HUES64 (cell line): ENCODE data around the gene CMC2.

ENCODE experiments used
- H3K27ac ChIP-seq: 2 replicates; pipeline ENCODE4 v1.7.0; 2013; ENCODE audit warnings: low read depth, low read length, inconsistent platforms
- H3K27me3 ChIP-seq: 2 replicates; pipeline ENCODE4 v1.6.1; 2013; ENCODE audit warnings: mild to moderate bottlenecking, low read length; ENCODE audit not compliant: insufficient read depth
- H3K36me3 ChIP-seq: 2 replicates; pipeline ENCODE4 v1.6.1; 2013; ENCODE audit warnings: mild to moderate bottlenecking, low read length; ENCODE audit not compliant: insufficient read depth
- H3K4me1 ChIP-seq: 2 replicates; pipeline ENCODE4 v1.6.1; 2013; ENCODE audit warnings: mild to moderate bottlenecking, low read length, moderate library complexity; ENCODE audit not compliant: insufficient read depth
- H3K4me3 ChIP-seq: 2 replicates; pipeline ENCODE4 v1.5.1; 2013; ENCODE audit warnings: mild to moderate bottlenecking, low read length, moderate library complexity
- H3K9ac ChIP-seq: 2 replicates; pipeline ENCODE4 v1.6.1; 2013; ENCODE audit warnings: mild to moderate bottlenecking, low read depth, low read length
- H3K9me3 ChIP-seq: 2 replicates; pipeline ENCODE4 v1.6.1; 2013; ENCODE audit warnings: low read depth, low read length; ENCODE audit not compliant: insufficient read depth
- WGBS: fragments of 150-250, 120-280 bp; methylation state at CpG from one replicate; pipeline ENCODE4 v1.1.7; 2013; ENCODE audit warnings: missing lambda C conversion rate; 5-methylcytosine and 5-hydroxymethylcytosine counted together

CMC2 gene

GRCh38 chr16:80990577-80990976 lies 16.1 kb downstream of the CMC2 start:
- H3K4me1 ChIP-seq, result peaks cover 34% of the 10 kb centered on the region
- H3K36me3 ChIP-seq, result no peaks in the 10 kb centered on the region; the same call in 1 of the 2 replicates
- no peaks in the 10 kb centered on the region for H3K9me3 ChIP-seq
- 86% methylated on average over 3 of the region's 3 CpGs for WGBS
- H3K4me3 ChIP-seq, result no peak overlapping the region
- H3K27me3 ChIP-seq, result 0 out of 2 replicates have a peak, but pooled peaks cover 3% of the 10 kb centered on the region
- no peak overlapping the region for H3K27ac ChIP-seq
- H3K9ac ChIP-seq, result no peak overlapping the region

GRCh38 chr16:80989801-80990200 lies 16.9 kb downstream of the CMC2 start:
- Histone ChIP-seq H3K9ac (no peak overlapping the region), H3K36me3 (no peaks in the 10 kb centered on the region), H3K27me3 (0 out of 2 replicates have a peak, but pooled peaks cover 3% of the 10 kb centered on the region), H3K4me1 (peaks cover 37% of the 10 kb centered on the region), H3K27ac (no peak overlapping the region), H3K9me3 (no peaks in the 10 kb centered on the region), H3K4me3 (no peak overlapping the region)
- WGBS, result 98% methylated on average over 1 of the region's 2 CpGs

- Histone ChIP-seq H3K27me3 (0 out of 2 replicates have a peak, but pooled peaks cover 3% of the 10 kb centered on the region), H3K9me3 (no peaks in the 10 kb centered on the region), H3K9ac (no peak overlapping the region), H3K4me3 (no peak overlapping the region), H3K4me1 (peaks cover 36% of the 10 kb centered on the region), H3K36me3 (no peaks in the 10 kb centered on the region), H3K27ac (no peak overlapping the region)
- WGBS, result 73% methylated on average over 7 of the region's 7 CpGs
Measured at GRCh38 chr16:80988756-80989155, 17.9 kb downstream of the CMC2 start.

DNA sequence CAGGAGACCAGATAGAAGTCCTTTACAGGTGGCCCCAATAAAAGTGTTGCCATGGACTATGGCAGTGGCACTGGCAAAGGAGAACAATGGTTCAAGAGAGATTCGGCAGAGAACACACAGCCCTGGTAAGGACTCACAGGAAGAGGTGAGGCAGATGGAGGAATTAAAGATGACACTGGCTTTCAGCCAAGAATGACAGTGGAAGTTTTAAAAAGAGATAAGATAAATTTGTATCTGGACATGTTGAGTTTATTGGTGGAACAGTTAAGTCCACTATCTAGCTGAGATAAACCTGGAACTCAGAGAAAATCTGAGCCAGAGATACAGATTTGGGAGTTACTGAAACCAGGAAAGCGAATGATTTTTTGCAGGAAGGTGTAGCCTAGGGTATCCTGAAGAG lies 20.1 kb downstream of the CMC2 start:
- Histone ChIP-seq H3K27me3 (0 out of 2 replicates have a peak, but pooled peaks cover 3% of the 10 kb centered on the region), H3K4me3 (no peak overlapping the region), H3K4me1 (peaks cover 31% of the 10 kb centered on the region), H3K9me3 (no peaks in the 10 kb centered on the region), H3K9ac (no peak overlapping the region), H3K36me3 (no peaks in the 10 kb centered on the region), H3K27ac (no peak overlapping the region)
- WGBS, result 77% methylated on average over 2 of the region's 2 CpGs

DNA sequence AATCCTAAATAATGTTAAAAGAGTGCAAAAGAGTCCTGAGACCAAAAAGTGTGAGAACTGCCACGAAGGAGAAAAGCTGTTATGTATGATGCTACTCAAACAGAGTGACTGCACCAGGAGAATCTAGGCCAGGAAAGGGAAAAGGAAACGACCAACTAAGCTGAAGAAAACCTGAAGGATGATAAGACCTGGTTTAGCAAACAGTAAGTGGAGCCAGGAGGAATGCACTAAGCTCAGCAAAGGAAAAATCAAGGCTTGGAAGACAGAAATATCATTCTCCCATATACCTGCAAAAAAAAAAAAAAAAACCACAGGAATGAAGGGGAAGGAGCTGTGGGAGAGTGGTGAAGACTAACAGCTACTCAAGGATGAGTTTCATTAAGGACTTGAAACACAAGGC lies 21.1 kb downstream of the CMC2 start:
- Histone ChIP-seq H3K27ac (no peak overlapping the region), H3K27me3 (0 out of 2 replicates have a peak, but pooled peaks cover 3% of the 10 kb centered on the region), H3K4me3 (no peak overlapping the region), H3K36me3 (peaks cover 7% of the 10 kb centered on the region; the same call in 1 of the 2 replicates), H3K4me1 (peaks cover 31% of the 10 kb centered on the region), H3K9me3 (no peaks in the 10 kb centered on the region), H3K9ac (no peak overlapping the region)
- WGBS, result 65% methylated on average over 2 of the region's 2 CpGs

- WGBS, result 94% methylated on average over 6 of the region's 6 CpGs
- Histone ChIP-seq H3K9me3 (no peaks in the 10 kb centered on the region), H3K4me3 (no peak overlapping the region), H3K9ac (no peak overlapping the region), H3K27me3 (0 out of 2 replicates have a peak, but pooled peaks cover 3% of the 10 kb centered on the region), H3K27ac (no peak overlapping the region), H3K36me3 (peaks cover 15% of the 10 kb centered on the region), H3K4me1 (peaks cover 31% of the 10 kb centered on the region)
Measured at GRCh38 chr16:80984124-80984892, 22.4 kb downstream of the CMC2 start.

DNA sequence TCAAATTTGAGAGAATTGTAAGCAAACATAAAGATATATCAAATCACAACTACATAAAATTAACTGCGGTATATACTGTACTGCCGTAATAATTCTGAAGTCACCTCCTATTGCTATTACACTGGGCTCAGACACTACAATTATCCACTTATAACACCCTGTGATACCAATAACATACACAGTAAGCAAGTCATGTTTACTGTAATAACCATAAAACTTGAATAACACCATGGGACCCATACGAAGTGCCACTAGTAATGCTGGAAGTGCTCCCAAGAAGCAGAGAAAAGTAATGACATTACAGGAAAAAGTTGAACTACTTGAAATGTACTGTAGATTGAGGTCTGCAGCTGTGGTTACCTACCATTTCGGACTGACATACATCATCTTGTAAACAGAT lies 24.0 kb downstream of the CMC2 start:
- Histone ChIP-seq H3K27me3 (0 out of 2 replicates have a peak, but pooled peaks cover 3% of the 10 kb centered on the region), H3K9ac (no peak overlapping the region), H3K4me3 (no peak overlapping the region), H3K27ac (no peak overlapping the region), H3K4me1 (peaks cover 24% of the 10 kb centered on the region), H3K36me3 (peaks cover 15% of the 10 kb centered on the region), H3K9me3 (no peaks in the 10 kb centered on the region)
- 73% methylated on average over 4 of the region's 4 CpGs for WGBS

- Histone ChIP-seq H3K9me3 (no peaks in the 10 kb centered on the region), H3K27ac (no peak overlapping the region), H3K36me3 (peaks cover 15% of the 10 kb centered on the region), H3K4me1 (peaks cover 9% of the 10 kb centered on the region; the same call in 1 of the 2 replicates), H3K4me3 (no peak overlapping the region), H3K9ac (no peak overlapping the region), H3K27me3 (no peaks in the 10 kb centered on the region)
Measured at GRCh38 chr16:80981103-80981502, 25.6 kb downstream of the CMC2 start.

DNA sequence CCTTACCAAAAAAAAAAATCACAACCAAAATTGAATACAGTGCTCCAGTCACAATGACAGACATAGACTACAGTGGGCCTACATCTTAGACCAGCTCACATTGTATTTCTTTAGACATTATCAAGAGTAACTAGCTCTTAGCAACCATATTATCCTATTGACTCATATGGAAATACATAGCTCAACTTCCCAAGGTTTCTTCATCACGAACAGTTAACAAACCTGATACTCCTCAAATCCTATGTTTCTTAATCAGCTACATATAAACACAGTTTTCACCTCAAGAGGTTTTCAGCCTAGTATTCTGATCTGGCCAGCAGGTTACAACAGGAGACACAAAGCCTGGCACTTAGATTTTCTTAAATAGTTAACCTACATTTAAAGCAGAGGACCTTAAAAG lies 29.7 kb downstream of the CMC2 start:
- no peaks in the 10 kb centered on the region for H3K4me1 ChIP-seq
- WGBS, result 88% methylated on average over 1 of the region's 1 CpG
- H3K27ac ChIP-seq, result no peak overlapping the region
- H3K9me3 ChIP-seq, result no peaks in the 10 kb centered on the region
- no peak overlapping the region for H3K4me3 ChIP-seq
- H3K36me3 ChIP-seq, result peaks cover 22% of the 10 kb centered on the region
- no peaks in the 10 kb centered on the region for H3K27me3 ChIP-seq
- no peak overlapping the region for H3K9ac ChIP-seq

- H3K27ac ChIP-seq, result no peak overlapping the region
- H3K9me3 ChIP-seq, result no peaks in the 10 kb centered on the region
- no peaks in the 10 kb centered on the region for H3K27me3 ChIP-seq
- no peak overlapping the region for H3K9ac ChIP-seq
- 96% methylated on average over 6 of the region's 6 CpGs for WGBS
- no peak overlapping the region for H3K4me3 ChIP-seq
- peaks cover 10% of the 10 kb centered on the region for H3K36me3 ChIP-seq
- no peaks in the 10 kb centered on the region for H3K4me1 ChIP-seq
Measured at GRCh38 chr16:80974649-80975376, 31.9 kb downstream of the CMC2 start.

DNA sequence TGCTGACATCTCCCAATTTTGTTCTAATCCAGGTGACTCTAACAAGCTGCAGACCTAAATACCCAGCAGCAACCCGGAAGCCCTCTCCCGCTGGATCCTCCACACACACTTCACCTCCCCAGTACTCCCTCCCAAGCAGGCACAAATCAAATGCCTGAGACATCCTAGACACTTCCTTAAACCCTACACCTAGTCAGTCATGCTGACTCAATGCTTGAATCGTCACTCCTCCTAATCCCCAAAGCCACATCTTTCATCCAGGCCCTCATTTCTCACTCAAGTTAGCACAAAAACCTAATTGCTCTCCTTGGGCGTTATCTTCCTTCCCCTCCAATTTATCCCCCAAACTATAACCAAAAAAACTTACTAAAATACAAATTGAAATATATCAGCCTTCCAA lies 32.7 kb downstream of the CMC2 start:
- 90% methylated on average over 3 of the region's 4 CpGs for WGBS
- H3K4me1 ChIP-seq, result no peaks in the 10 kb centered on the region
- H3K9me3 ChIP-seq, result no peaks in the 10 kb centered on the region
- H3K27ac ChIP-seq, result no peak overlapping the region
- H3K4me3 ChIP-seq, result no peak overlapping the region
- no peaks in the 10 kb centered on the region for H3K27me3 ChIP-seq
- H3K9ac ChIP-seq, result no peak overlapping the region
- H3K36me3 ChIP-seq, result peaks cover 7% of the 10 kb centered on the region
